ENCODE results near the gene NECTIN2.
A peak's percentile ranks its signal among the peaks of the same experiment; 100 is the strongest.

Gene NECTIN2

DNA sequence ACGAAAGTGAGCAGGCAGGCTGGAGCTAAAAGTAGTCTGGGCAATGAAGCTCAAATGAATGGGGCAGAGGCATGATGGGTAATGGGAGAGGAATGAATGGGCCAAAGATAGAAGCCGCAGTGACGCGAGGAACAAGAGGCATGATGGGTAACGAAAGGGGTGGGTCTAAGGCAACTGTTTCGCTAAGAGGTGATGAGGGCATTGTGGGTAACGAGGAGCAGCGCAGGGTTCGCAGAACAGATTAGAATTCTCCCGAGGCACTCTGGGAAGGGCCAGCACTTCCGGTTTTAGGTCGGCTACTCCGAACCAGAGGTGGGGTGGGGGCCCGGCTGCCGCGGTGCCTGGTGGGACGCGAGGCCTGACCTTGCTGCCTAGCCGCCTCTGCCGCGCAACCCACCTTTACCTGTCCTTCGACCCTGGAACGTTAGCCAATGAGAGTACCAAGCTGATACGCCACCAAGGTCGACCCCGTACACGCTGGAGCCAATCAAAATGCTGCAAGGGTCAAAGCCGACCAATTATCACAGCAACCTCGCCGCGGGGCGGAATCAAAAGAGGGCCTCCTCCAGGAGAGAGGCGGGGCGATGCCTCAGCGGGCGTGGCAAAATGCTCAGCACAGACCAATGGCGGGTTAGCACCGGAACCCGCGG, 44.4 kb downstream of the NECTIN2 start:
- TF ChIP-seq BACH2 (CRISPR knock-in tag; IDR thresholded peaks at IDR 0.05; ENCODE audit: borderline replicate concordance) (no peak), GLIS3 (CRISPR knock-in tag; IDR thresholded peaks at IDR 0.05) (no peak), CSDC2 (CRISPR knock-in tag; IDR thresholded peaks at IDR 0.05) (no peak), ZNF70 (CRISPR knock-in tag; IDR thresholded peaks at IDR 0.05) (no peak), ZC3H10 (CRISPR knock-in tag; IDR thresholded peaks at IDR 0.05) (no peak), ZFP3 (CRISPR knock-in tag; IDR thresholded peaks at IDR 0.05) (peak; percentile 87), RARB (CRISPR knock-in tag; IDR thresholded peaks at IDR 0.05) (no peak), OSR1 (CRISPR knock-in tag; IDR thresholded peaks at IDR 0.05) (no peak)
- TF ChIP-seq, protein P1, sequence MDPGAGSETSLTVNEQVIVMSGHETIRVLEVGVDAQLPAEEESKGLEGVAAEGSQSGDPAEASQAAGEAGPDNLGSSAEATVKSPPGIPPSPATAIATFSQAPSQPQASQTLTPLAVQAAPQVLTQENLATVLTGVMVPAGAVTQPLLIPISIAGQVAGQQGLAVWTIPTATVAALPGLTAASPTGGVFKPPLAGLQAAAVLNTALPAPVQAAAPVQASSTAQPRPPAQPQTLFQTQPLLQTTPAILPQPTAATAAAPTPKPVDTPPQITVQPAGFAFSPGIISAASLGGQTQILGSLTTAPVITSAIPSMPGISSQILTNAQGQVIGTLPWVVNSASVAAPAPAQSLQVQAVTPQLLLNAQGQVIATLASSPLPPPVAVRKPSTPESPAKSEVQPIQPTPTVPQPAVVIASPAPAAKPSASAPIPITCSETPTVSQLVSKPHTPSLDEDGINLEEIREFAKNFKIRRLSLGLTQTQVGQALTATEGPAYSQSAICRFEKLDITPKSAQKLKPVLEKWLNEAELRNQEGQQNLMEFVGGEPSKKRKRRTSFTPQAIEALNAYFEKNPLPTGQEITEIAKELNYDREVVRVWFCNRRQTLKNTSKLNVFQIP (CRISPR knock-in tag; IDR thresholded peaks at IDR 0.05; ENCODE audit: borderline replicate concordance, low read depth): no peak
- TF ChIP-seq, protein P2, sequence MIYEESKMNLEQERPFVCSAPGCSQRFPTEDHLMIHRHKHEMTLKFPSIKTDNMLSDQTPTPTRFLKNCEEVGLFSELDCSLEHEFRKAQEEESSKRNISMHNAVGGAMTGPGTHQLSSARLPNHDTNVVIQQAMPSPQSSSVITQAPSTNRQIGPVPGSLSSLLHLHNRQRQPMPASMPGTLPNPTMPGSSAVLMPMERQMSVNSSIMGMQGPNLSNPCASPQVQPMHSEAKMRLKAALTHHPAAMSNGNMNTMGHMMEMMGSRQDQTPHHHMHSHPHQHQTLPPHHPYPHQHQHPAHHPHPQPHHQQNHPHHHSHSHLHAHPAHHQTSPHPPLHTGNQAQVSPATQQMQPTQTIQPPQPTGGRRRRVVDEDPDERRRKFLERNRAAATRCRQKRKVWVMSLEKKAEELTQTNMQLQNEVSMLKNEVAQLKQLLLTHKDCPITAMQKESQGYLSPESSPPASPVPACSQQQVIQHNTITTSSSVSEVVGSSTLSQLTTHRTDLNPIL (CRISPR knock-in tag; IDR thresholded peaks at IDR 0.05; ENCODE audit: low read depth): peak; percentile 17; the same call in 1 of the 2 replicates
- TF ChIP-seq, protein P3, sequence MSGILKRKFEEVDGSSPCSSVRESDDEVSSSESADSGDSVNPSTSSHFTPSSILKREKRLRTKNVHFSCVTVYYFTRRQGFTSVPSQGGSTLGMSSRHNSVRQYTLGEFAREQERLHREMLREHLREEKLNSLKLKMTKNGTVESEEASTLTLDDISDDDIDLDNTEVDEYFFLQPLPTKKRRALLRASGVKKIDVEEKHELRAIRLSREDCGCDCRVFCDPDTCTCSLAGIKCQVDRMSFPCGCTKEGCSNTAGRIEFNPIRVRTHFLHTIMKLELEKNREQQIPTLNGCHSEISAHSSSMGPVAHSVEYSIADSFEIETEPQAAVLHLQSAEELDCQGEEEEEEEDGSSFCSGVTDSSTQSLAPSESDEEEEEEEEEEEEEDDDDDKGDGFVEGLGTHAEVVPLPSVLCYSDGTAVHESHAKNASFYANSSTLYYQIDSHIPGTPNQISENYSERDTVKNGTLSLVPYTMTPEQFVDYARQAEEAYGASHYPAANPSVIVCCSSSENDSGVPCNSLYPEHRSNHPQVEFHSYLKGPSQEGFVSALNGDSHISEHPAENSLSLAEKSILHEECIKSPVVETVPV (CRISPR knock-in tag; IDR thresholded peaks at IDR 0.05): 0 out of 2 replicates have a peak, but pooled peaks have one; percentile 8

DNA sequence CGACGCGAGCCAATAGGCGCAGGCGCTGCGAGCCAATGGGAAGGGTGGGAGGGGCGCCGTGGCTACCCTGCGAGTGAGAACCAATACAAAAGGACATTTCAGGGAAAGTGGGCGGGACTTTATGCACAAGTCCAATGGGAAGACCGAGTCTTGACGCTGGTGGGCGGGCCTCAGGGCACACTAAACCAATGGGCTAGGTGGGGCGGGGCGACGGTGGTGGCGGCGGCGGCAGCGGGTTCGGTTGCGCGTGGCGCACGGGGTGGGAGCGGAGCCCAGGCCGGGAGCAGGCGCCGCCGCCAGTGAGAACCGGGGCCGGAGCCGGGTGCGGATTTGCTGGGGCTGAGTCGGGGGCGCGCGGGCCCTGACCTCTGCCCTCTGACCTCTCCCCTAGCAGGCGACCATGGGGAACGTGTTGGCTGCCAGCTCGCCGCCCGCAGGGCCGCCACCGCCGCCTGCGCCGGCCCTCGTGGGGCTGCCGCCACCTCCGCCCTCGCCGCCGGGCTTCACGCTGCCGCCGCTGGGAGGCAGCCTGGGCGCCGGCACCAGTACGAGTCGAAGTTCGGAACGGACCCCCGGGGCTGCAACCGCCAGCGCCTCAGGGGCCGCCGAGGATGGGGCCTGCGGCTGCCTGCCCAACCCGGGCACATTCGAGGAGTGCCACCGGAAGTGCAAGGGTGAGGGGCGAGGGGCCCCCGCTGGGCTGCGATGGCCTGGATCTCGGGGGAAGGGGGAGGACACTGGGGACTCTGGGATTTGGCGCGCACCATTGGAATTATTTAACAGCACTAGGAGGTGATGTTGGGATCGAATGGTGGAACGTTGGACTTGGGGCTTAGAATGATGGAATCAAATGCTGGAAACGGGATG, 45.2 kb downstream of the NECTIN2 start, which contains the start of gene TOMM40:
TSS of gene TOMM40 (plus strand) at position 239 of the 867 bp plus-strand sequence. CDS start at position 401, 162 bp downstream.
- no peak for ATAC-seq
- TF ChIP-seq, protein P2 (CRISPR knock-in tag; IDR thresholded peaks at IDR 0.05; ENCODE audit: low read depth): no peak
- TF ChIP-seq BACH2 (CRISPR knock-in tag; IDR thresholded peaks at IDR 0.05; ENCODE audit: borderline replicate concordance) (no peak), OSR1 (CRISPR knock-in tag; IDR thresholded peaks at IDR 0.05) (no peak), GLIS3 (CRISPR knock-in tag; IDR thresholded peaks at IDR 0.05) (no peak), ZNF565 (CRISPR knock-in tag; conservative IDR thresholded peaks at IDR 0.05; ENCODE audit: low read depth) (no peak), SNAI2 (CRISPR knock-in tag; IDR thresholded peaks at IDR 0.05) (no peak), CSDC2 (CRISPR knock-in tag; IDR thresholded peaks at IDR 0.05) (no peak), ESRRG (CRISPR knock-in tag; IDR thresholded peaks at IDR 0.05) (no peak), ARNTL (CRISPR knock-in tag; IDR thresholded peaks at IDR 0.05; ENCODE audit: borderline replicate concordance, low read depth) (no peak), ZNF70 (CRISPR knock-in tag; IDR thresholded peaks at IDR 0.05) (no peak), ZC3H10 (CRISPR knock-in tag; IDR thresholded peaks at IDR 0.05) (no peak), ZNF8 (CRISPR knock-in tag; IDR thresholded peaks at IDR 0.05) (no peak), TCF4 (CRISPR knock-in tag; IDR thresholded peaks at IDR 0.05; ENCODE audit: borderline replicate concordance) (no peak), TOX (CRISPR knock-in tag; IDR thresholded peaks at IDR 0.05; ENCODE audit: borderline replicate concordance) (no peak)
- TF ChIP-seq, protein P4, sequence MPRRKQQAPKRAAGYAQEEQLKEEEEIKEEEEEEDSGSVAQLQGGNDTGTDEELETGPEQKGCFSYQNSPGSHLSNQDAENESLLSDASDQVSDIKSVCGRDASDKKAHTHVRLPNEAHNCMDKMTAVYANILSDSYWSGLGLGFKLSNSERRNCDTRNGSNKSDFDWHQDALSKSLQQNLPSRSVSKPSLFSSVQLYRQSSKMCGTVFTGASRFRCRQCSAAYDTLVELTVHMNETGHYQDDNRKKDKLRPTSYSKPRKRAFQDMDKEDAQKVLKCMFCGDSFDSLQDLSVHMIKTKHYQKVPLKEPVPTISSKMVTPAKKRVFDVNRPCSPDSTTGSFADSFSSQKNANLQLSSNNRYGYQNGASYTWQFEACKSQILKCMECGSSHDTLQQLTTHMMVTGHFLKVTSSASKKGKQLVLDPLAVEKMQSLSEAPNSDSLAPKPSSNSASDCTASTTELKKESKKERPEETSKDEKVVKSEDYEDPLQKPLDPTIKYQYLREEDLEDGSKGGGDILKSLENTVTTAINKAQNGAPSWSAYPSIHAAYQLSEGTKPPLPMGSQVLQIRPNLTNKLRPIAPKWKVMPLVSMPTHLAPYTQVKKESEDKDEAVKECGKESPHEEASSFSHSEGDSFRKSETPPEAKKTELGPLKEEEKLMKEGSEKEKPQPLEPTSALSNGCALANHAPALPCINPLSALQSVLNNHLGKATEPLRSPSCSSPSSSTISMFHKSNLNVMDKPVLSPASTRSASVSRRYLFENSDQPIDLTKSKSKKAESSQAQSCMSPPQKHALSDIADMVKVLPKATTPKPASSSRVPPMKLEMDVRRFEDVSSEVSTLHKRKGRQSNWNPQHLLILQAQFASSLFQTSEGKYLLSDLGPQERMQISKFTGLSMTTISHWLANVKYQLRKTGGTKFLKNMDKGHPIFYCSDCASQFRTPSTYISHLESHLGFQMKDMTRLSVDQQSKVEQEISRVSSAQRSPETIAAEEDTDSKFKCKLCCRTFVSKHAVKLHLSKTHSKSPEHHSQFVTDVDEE (CRISPR knock-in tag; IDR thresholded peaks at IDR 0.05): no peak

More for the DNA sequence above, 44.4 kb downstream of the NECTIN2 start:
- peak; percentile 90 for ATAC-seq

Data from SK-N-SH treated with all-trans-retinoic acid at 6 μM for 48 hours (cell line).